NT2/D1 (cell line): Measurements from ENCODE around the gene PRXL2A.

Experiments
- DNase-seq: peaks from one replicate; pipeline ENCODE4 v3.0.0-alpha.2; 2011; ENCODE audit warnings: low read depth, low spot score
- H3K27me3 ChIP-seq: 2 replicates; pipeline ENCODE4 v1.6.0; 2011; ENCODE audit warnings: mild to moderate bottlenecking; ENCODE audit not compliant: insufficient read length, insufficient read depth
- H3K36me3 ChIP-seq: 2 replicates; pipeline ENCODE4 v1.6.1; 2011; ENCODE audit warnings: mild to moderate bottlenecking, low read length, mixed read lengths; ENCODE audit not compliant: insufficient read depth, insufficient read length
- H3K4me1 ChIP-seq: 2 replicates; pipeline ENCODE4 v1.5.1; 2011; ENCODE audit not compliant: insufficient read depth, insufficient read length
- H3K4me3 ChIP-seq: 2 replicates; pipeline ENCODE4 v1.5.1; 2011; ENCODE audit warnings: low read depth; ENCODE audit not compliant: insufficient read length
- H3K9ac ChIP-seq: 2 replicates; pipeline ENCODE4 v1.6.0; 2011; ENCODE audit warnings: low read depth; ENCODE audit not compliant: insufficient read length
- H3K9me3 ChIP-seq: 2 replicates; pipeline ENCODE4 v1.5.1; 2011; ENCODE audit warnings: mild to moderate bottlenecking, low read length; ENCODE audit not compliant: insufficient read depth
- SUZ12 ChIP-seq: IDR thresholded peaks from 2 replicates; pipeline ENCODE4 v1.6.1; 2011; ENCODE audit not compliant: insufficient read length, insufficient read depth; ENCODE audit errors: extremely low read depth
- YY1 ChIP-seq: IDR thresholded peaks from 2 replicates; pipeline ENCODE4 v1.6.1; 2011; ENCODE audit not compliant: insufficient read length, insufficient read depth
- ZNF274 ChIP-seq: IDR thresholded peaks from 2 replicates; pipeline ENCODE4 v1.6.1; 2011; ENCODE audit warnings: mild to moderate bottlenecking, low read depth, low read length

Gene PRXL2A

DNA sequence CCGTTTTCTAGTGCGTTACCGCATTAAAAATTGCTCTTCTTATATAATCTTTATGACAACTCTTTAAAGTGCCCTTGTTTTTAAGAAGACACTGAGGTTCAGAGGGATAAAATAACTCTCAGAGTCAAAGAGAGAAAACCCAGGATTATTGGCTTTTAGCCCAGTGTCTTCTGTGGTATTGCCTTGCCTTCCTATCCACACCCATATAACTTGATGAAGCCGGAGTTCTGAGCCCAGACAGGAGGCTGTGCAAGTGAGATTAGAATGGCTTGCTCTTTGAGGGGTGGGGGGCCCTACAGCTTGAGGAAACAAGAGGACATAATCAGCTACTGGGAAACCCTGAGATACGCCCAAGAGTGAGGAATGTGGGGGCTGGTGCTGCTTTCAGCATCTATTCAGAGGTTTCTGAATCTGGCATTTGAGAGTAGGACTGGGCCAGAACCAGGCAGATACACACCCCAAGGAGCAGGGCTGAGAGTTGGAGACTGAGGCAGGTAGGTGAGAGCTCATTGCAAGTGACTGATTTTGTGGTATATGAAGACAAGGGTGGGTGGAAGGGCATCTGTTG is 2.3 kb downstream of the PRXL2A start:
- H3K4me1 ChIP-seq: peaks cover 12% of the 10 kb centered on the region
- no peak for DNase-seq

DNA sequence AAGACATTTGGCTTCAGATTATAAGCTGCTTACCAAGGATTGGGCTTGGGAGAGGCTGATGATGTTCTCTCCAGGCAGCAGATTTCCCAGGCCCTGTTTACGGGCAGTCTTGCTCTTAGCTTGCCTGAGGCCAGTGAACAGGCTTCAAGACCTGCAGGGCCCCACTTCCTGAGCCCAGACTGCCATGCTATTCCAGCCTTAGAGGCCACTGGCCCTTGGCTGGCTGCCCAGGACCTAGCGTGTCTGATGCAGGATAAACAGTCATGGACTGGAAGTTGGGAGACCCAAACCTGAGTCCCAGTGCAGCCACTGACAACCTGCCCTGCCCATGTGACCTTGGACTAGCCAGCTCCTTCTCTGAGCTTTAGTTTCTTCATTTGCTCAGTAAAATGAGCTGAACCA is 2.9 kb downstream of the PRXL2A start:
- Histone ChIP-seq H3K36me3 (peaks cover 7% of the 10 kb centered on the region), H3K27me3 (peaks cover 3% of the 10 kb centered on the region), H3K9me3 (no peaks in the 10 kb centered on the region), H3K4me1 (peaks cover 14% of the 10 kb centered on the region), H3K9ac (no peak overlapping the region), H3K4me3 (no peak overlapping the region)
- DNase-seq: no peak
- TF ChIP-seq ZNF274 (no peak), SUZ12 (no peak), YY1 (no peak)

More for the DNA sequence above, 2.3 kb downstream of the PRXL2A start:
- Histone ChIP-seq H3K36me3 (peaks cover 7% of the 10 kb centered on the region), H3K9ac (no peak overlapping the region), H3K27me3 (peaks cover 3% of the 10 kb centered on the region), H3K9me3 (no peaks in the 10 kb centered on the region), H3K4me3 (no peak overlapping the region)
- TF ChIP-seq SUZ12: no peak
- no peak for TF ChIP-seq YY1
- no peak for TF ChIP-seq ZNF274

DNA sequence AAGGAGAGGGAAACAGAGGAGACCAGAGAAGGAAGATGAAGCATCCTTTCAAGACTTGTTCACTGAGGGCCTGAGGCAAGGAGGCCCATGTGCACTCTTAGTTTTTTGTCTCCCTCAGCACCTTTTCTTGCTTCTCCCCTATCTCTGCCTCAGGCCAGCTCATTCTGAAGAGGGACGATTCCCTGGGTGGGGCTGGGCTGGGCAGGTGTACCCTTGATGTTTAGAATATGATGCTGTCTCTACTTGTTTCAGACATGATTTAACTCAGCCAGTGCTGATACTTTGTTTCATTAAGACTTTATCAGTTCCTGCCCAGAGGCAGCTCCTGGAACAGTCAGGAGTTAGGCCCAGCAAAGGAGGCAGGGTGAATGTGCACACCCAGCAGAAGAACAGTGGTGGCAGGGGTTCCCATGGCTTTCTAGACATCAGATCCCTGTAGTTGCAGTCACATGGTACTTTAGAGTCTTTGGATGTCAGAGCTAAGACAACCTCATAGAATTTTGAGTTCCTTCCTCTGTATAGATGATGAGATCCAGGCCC is 3.4 kb downstream of the PRXL2A start:
- peaks cover 7% of the 10 kb centered on the region for H3K36me3 ChIP-seq
- no peak overlapping the region for H3K4me3 ChIP-seq
- H3K4me1 ChIP-seq: peaks cover 14% of the 10 kb centered on the region
- TF ChIP-seq YY1: no peak
- TF ChIP-seq ZNF274: no peak
- TF ChIP-seq SUZ12: no peak
- H3K9me3 ChIP-seq: no peaks in the 10 kb centered on the region
- DNase-seq: no peak
- H3K27me3 ChIP-seq: peaks cover 3% of the 10 kb centered on the region
- H3K9ac ChIP-seq: no peak overlapping the region

DNA sequence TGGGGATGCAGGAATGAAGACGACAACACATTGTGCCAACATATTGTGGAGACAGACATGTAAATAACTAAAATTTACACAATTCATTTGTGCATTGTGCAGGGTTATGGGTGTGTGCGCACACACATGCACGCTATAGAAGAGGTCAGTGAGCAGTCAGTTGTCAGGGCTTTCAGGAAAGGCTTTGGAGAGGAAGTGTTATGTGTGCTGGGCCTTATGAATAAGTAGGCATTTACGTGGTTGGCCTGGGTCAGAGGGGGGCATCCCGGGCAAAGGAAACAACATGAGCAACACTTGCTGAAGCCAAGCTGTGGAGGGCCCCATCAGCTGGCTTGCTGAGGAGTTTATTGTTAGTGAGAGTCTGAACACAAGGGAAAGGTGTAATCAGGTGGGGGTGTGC is 4.1 kb downstream of the PRXL2A start:
- H3K4me3 ChIP-seq: no peak overlapping the region
- no peaks in the 10 kb centered on the region for H3K9me3 ChIP-seq
- no peak overlapping the region for H3K9ac ChIP-seq
- TF ChIP-seq SUZ12 (no peak), YY1 (no peak), ZNF274 (no peak)
- peaks cover 7% of the 10 kb centered on the region for H3K36me3 ChIP-seq
- H3K4me1 ChIP-seq: peaks cover 12% of the 10 kb centered on the region
- H3K27me3 ChIP-seq: peaks cover 3% of the 10 kb centered on the region
- no peak for DNase-seq

DNA sequence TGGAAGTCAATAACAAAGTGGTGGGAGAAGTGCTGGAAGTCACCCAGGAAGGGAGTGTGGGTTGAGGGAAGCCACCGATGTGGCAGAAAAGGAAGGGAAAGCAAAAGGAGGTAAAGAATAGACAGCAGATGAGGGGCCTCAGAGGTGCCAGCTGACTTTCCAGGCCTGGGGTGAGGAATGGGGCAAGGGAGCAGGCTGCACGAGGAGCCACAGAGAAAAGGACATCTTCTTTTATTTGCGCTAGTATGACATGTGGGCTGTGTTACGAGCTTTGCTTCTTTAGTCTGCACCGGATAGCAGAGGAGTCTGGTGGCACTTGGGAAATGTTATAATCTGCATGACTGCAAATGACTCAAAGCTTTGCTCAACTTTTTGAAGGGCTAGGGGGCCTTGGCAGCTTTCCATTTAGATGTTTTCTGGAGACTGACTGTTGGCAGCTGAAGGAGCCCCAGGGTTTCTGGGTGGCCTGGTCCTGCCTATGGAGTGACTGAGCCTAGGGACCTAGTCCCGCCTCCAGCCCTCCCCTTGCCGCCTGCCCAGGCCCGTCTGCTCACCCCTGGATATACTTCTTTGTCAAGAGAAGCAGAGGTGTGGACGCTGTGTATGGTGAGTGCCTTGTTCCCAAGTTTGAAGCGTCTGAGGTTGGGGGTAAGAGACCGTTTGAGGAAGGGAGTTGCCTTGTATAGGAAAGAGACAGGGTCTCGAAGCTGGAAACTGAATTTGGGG is 5.1 kb downstream of the PRXL2A start:
- TF ChIP-seq YY1 (no peak), ZNF274 (no peak), SUZ12 (no peak)
- H3K27me3 ChIP-seq: peaks cover 3% of the 10 kb centered on the region
- peaks cover 15% of the 10 kb centered on the region for H3K4me1 ChIP-seq
- no peak overlapping the region for H3K4me3 ChIP-seq
- DNase-seq: no peak
- no peak overlapping the region for H3K9ac ChIP-seq
- H3K9me3 ChIP-seq: no peaks in the 10 kb centered on the region
- H3K36me3 ChIP-seq: peaks cover 7% of the 10 kb centered on the region

DNA sequence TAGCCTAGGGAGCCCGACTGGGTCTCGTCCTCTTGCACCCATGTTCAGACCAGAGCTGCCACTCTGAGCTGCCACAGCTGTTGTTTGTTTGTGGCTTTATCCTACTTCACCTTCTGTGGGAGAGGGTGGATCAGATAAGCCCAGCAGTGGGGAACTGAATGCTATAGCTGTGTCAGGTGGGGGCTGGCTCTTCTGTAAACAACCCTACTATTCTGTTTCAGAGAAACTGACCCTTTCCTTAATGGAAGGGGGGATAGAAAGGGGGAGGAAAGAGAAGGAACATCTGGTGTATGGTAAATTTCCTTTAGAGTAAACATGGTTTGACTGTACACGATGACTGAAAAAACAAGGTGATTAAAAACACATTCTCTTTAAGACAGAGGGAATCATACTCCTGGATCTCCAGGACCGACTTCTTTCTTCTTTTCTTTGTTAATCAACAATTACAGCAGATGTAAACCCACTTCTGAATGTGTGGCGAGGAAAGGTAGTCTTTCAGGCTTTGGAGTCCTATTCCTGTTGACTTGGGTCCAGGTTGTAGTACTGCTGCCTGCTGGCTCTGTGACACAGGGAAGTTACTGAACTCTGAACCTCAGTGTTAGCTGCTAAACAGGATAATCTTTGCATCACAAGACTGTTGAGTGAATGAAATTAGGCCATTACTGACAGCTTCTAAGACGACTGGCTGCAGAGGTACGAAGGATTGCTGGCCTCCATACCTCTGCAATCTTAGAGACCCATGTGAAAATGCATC is 6.0 kb downstream of the PRXL2A start:
- Histone ChIP-seq H3K9me3 (no peaks in the 10 kb centered on the region), H3K36me3 (peaks cover 7% of the 10 kb centered on the region), H3K9ac (no peak overlapping the region), H3K27me3 (no peaks in the 10 kb centered on the region), H3K4me3 (no peak overlapping the region), H3K4me1 (peaks cover 19% of the 10 kb centered on the region)
- TF ChIP-seq SUZ12 (no peak), YY1 (no peak), ZNF274 (no peak)
- DNase-seq: no peak
